Stimulated activated CD4-positive, alpha-beta T cell treated with anti-CD3 and anti-CD28 coated beads, Interleukin-12 subunit alpha, Interleukin-12 subunit beta, amount 100 ng/mL, for 4 hours (primary cell): ENCODE measurements around the gene CCDC102A.
"Not testable (repeated sequence)": the region's sequence is repeated elsewhere in the genome, so short reads cannot be mapped to it uniquely, and the experiment has no call there.

Experiments used
- DNase-seq: peaks from one replicate; pipeline ENCODE4 v3.0.0-alpha.2; 2020

The CCDC102A gene

GRCh38 chr16:57536306-57537193, at the start of gene CCDC102A:
TSS of gene CCDC102A (minus strand) at chr16:57536571. CDS start at chr16:57529177, 7,394 bp downstream.
- peak; percentile 43 for DNase-seq

GRCh38 chr16:57585051-57585687, 48.8 kb upstream of the CCDC102A start:
- DNase-seq, result no peak

- no peak for DNase-seq
Observed at GRCh38 chr16:57579361-57579665, 42.9 kb upstream of the CCDC102A start.

GRCh38 chr16:57578521-57579360, 42.4 kb upstream of the CCDC102A start:
- no peak for DNase-seq

GRCh38 chr16:57577691-57578224, 41.4 kb upstream of the CCDC102A start:
- DNase-seq, result no peak

- no peak for DNase-seq
Observed at GRCh38 chr16:57577214-57577613, 40.8 kb upstream of the CCDC102A start.

GRCh38 chr16:57576429-57576870, 40.1 kb upstream of the CCDC102A start:
- peak; percentile 81 for DNase-seq

- no peak for DNase-seq
Observed at GRCh38 chr16:57575468-57576277, 39.3 kb upstream of the CCDC102A start.

GRCh38 chr16:57574646-57575467, 38.5 kb upstream of the CCDC102A start:
- no peak for DNase-seq

- no peak for DNase-seq
Observed at GRCh38 chr16:57574086-57574485, 37.7 kb upstream of the CCDC102A start.

GRCh38 chr16:57572978-57573728, 36.8 kb upstream of the CCDC102A start:
- DNase-seq, result no peak

- no peak for DNase-seq
Observed at GRCh38 chr16:57571098-57571497, 34.7 kb upstream of the CCDC102A start.

GRCh38 chr16:57570301-57571070, 34.1 kb upstream of the CCDC102A start:
- no peak for DNase-seq

- DNase-seq, result no peak
Observed at GRCh38 chr16:57569306-57569946, 33.1 kb upstream of the CCDC102A start.

- not testable (repeated sequence) for DNase-seq
Observed at GRCh38 chr16:57568772-57569171, 32.4 kb upstream of the CCDC102A start.

- DNase-seq, result no peak
Observed at GRCh38 chr16:57568173-57568678, 31.9 kb upstream of the CCDC102A start.

- DNase-seq, result no peak
Observed at GRCh38 chr16:57567691-57568090, 31.3 kb upstream of the CCDC102A start.

- no peak for DNase-seq
Observed at GRCh38 chr16:57566436-57566835, 30.1 kb upstream of the CCDC102A start.

GRCh38 chr16:57565461-57565860, 29.1 kb upstream of the CCDC102A start:
- no peak for DNase-seq
